ENCODE results near the gene KRT79. TPM values are rescaled to one million over a fixed set of nuclear protein-coding genes. Genes with fewer than 3 reads are reported as not detected.

Gene KRT79
- total RNA-seq, 1 donor from 2014 or later, result not detected

DNA sequence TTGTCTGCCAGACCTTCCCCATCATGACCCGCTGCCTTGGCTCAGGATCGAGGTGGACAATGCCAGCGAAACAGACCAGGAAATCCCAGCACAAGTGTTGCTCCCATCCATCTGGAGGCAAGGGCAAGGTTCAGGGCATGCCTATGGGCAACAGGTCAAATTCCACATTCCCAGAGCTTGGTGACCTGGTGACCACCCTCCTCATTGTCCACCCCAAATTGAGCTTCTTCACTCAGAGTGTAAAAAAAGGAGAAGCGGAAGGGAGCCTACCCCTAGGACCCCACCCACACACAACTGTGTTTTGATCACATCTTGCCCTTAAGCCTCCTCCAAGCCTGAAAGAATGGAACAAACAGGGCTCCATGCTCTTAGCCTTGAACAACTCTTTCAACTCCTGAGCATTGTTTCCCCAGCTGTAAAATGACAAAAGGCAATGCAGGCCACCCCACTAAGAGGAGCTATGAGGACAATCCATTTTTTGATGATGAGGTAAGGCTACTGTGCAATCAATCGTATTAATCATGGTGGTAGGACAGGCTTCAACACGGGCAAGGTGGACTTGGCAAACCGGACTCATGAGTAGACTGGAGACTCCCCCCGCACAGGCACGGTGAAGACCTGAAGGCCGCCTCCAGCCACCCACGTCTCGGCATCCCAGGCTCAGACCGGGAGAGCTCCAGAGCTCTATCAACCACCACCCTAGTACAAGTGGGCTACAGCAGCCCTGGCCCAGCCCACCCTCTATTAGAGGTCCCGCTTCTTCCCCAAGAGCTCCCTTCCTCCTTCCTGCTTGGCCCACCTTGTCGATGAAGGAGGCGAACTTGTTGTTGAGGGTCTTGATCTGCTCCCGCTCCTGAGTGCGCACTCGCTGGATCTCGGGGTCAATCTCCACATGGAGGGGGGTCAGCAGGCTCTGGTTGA lies 866 bp downstream of the KRT79 start:
- peaks cover 2% of the 10 kb centered on the region for H3K9me3 Mint-ChIP-seq (ENCODE audit: unreplicated experiment)
- TF ChIP-seq, protein P1, sequence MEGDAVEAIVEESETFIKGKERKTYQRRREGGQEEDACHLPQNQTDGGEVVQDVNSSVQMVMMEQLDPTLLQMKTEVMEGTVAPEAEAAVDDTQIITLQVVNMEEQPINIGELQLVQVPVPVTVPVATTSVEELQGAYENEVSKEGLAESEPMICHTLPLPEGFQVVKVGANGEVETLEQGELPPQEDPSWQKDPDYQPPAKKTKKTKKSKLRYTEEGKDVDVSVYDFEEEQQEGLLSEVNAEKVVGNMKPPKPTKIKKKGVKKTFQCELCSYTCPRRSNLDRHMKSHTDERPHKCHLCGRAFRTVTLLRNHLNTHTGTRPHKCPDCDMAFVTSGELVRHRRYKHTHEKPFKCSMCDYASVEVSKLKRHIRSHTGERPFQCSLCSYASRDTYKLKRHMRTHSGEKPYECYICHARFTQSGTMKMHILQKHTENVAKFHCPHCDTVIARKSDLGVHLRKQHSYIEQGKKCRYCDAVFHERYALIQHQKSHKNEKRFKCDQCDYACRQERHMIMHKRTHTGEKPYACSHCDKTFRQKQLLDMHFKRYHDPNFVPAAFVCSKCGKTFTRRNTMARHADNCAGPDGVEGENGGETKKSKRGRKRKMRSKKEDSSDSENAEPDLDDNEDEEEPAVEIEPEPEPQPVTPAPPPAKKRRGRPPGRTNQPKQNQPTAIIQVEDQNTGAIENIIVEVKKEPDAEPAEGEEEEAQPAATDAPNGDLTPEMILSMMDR (IDR thresholded peaks at IDR 0.05; ENCODE audit: partially characterized antibody, unreplicated experiment), result no peak
- peaks cover 5% of the 10 kb centered on the region for H3K27me3 Mint-ChIP-seq (ENCODE audit: unreplicated experiment)
- H3K36me3 Mint-ChIP-seq (ENCODE audit: unreplicated experiment), result no peaks in the 10 kb centered on the region
- no peak overlapping the region for H3K4me3 Mint-ChIP-seq (ENCODE audit: unreplicated experiment)
- peak; percentile 2 for DNase-seq
- no peak overlapping the region for H3K27ac Mint-ChIP-seq (ENCODE audit: unreplicated experiment)
- H3K4me1 Mint-ChIP-seq (ENCODE audit: low read depth, unreplicated experiment), result no peaks in the 10 kb centered on the region

DNA sequence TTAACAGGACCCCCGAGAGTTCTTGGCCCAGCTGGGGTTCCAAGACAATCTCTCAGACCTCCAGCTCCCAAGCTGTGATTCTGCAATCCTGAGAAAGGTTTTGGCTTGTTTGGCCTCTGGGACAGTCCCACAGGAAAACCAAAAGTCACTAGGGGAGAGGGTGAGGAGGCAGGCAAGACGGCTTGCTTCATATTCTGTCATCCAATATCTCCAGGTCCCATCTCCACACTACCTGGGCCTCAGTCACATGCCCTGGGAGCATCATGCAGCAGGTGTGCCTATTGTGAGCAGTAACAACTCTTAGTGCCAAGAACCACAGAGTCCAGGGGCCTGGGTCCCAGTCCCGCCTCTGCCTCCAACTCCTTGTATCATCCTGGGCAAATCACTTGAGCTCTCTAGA lies 1.7 kb downstream of the KRT79 start:
- H3K36me3 Mint-ChIP-seq (ENCODE audit: unreplicated experiment), result no peaks in the 10 kb centered on the region
- H3K4me1 Mint-ChIP-seq (ENCODE audit: low read depth, unreplicated experiment), result no peaks in the 10 kb centered on the region
- H3K4me3 Mint-ChIP-seq (ENCODE audit: unreplicated experiment), result no peak overlapping the region
- peak; percentile 1 for DNase-seq
- H3K27ac Mint-ChIP-seq (ENCODE audit: unreplicated experiment), result no peak overlapping the region
- H3K27me3 Mint-ChIP-seq (ENCODE audit: unreplicated experiment), result peaks cover 3% of the 10 kb centered on the region
- peaks cover 2% of the 10 kb centered on the region for H3K9me3 Mint-ChIP-seq (ENCODE audit: unreplicated experiment)
- TF ChIP-seq, protein P1 (IDR thresholded peaks at IDR 0.05; ENCODE audit: partially characterized antibody, unreplicated experiment), result no peak

DNA sequence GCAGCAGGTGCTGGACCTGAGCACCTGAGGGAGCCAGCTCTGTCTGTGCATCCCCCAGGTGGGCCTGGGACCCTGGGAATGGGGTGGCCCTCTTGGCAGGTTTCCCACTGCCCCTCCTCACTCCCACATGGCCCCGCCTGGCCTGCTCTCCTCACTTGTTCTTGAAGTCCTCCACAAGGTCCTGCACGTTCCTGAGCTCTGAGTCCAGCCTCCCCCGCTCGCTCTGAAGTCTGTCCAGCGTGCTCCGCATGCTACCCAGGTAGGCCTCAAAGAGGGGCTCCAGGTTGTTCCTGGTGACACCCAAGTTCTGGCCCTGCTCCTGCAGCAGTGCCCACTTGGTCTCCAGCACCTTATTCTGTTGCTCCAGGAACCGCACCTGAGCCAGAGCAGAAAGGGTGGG lies 2.9 kb downstream of the KRT79 start:
- no peaks in the 10 kb centered on the region for H3K4me1 Mint-ChIP-seq (ENCODE audit: low read depth, unreplicated experiment)
- DNase-seq, result no peak
- H3K27ac Mint-ChIP-seq (ENCODE audit: unreplicated experiment), result no peak overlapping the region
- TF ChIP-seq, protein P1 (IDR thresholded peaks at IDR 0.05; ENCODE audit: partially characterized antibody, unreplicated experiment), result no peak
- peaks cover 2% of the 10 kb centered on the region for H3K9me3 Mint-ChIP-seq (ENCODE audit: unreplicated experiment)
- peaks cover 3% of the 10 kb centered on the region for H3K27me3 Mint-ChIP-seq (ENCODE audit: unreplicated experiment)
- no peak overlapping the region for H3K4me3 Mint-ChIP-seq (ENCODE audit: unreplicated experiment)
- no peaks in the 10 kb centered on the region for H3K36me3 Mint-ChIP-seq (ENCODE audit: unreplicated experiment)

DNA sequence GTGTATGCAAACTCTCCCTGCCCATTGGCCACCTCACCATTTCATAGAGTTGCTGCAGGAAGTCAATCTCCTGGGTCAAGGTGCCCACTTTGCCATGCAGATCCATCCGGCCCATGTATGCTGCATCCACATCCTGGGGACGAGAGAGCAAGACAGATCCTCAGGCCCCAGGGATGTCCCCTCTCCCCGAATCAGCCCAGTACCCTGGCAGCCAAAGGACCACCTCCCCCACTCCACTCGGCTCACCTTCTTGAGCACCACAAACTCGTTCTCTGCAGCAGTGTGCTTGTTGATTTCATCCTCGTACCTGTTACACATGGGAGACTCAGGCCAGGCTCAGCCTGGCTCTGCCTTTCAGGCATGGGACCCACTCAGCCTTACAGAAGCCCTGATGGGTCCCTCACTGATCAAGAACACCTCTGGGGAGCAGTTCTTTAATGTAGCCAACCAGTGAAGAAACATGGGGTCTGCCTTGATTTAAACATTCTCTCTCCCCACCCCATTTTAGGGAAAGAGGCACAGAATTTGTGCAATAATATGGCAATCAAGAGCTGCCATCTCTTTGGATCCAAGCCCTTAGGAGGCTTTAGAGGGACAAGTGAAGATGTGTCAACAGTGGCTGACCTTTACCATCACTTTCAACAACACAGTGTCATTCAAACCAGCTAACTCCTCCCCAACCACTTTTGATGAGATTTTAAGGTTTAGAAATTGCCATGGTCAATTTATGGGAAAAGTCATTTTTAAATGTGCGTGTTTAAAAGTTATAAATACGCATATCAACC lies 3.9 kb downstream of the KRT79 start:
- Mint-ChIP-seq H3K4me3 (ENCODE audit: unreplicated experiment) (no peak overlapping the region), H3K27ac (ENCODE audit: unreplicated experiment) (no peak overlapping the region), H3K36me3 (ENCODE audit: unreplicated experiment) (no peaks in the 10 kb centered on the region), H3K9me3 (ENCODE audit: unreplicated experiment) (no peaks in the 10 kb centered on the region), H3K27me3 (ENCODE audit: unreplicated experiment) (no peaks in the 10 kb centered on the region), H3K4me1 (ENCODE audit: low read depth, unreplicated experiment) (no peaks in the 10 kb centered on the region)
- DNase-seq, result no peak
- TF ChIP-seq, protein P1 (IDR thresholded peaks at IDR 0.05; ENCODE audit: partially characterized antibody, unreplicated experiment), result no peak

Measured in glutamatergic neuron (in vitro differentiated cells).